Effector memory CD4-positive, alpha-beta T cell (primary cell): ENCODE results near the gene CS.
A peak's percentile ranks its signal among the peaks of the same experiment; 100 is the strongest.
"Not testable (repeated sequence)": the region's sequence is repeated elsewhere in the genome, so short reads cannot be mapped to it uniquely, and the experiment has no call there.

Experiments
- DNase-seq, 3 donors: peaks; one replicate each; pipeline ENCODE4 v3.0.0-alpha.2; 2020
- H3K27ac ChIP-seq: 2 replicates; pipeline ENCODE4 v1.7.0; 2013; ENCODE audit warnings: mild to moderate bottlenecking, low read length, moderate library complexity; ENCODE audit not compliant: insufficient read depth, poor library complexity, severe bottlenecking
- H3K27me3 ChIP-seq: replicated peaks from 2 replicates; pipeline ENCODE4 v1.7.0; 2013; ENCODE audit warnings: mild to moderate bottlenecking, low read length; ENCODE audit not compliant: insufficient read depth, control insufficient read depth, poor library complexity, severe bottlenecking
- H3K36me3 ChIP-seq: 2 replicates; pipeline ENCODE4 v1.7.0; 2013; ENCODE audit warnings: mild to moderate bottlenecking, low read length, moderate library complexity; ENCODE audit not compliant: control insufficient read depth, insufficient read depth
- H3K4me1 ChIP-seq: 2 replicates; pipeline ENCODE4 v1.7.0; 2013; ENCODE audit warnings: low read length, mild to moderate bottlenecking; ENCODE audit not compliant: control insufficient read depth, insufficient read depth, poor library complexity, severe bottlenecking
- H3K4me3 ChIP-seq: 2 replicates; pipeline ENCODE4 v1.7.0; 2013; ENCODE audit warnings: low read length, low read depth, mild to moderate bottlenecking; ENCODE audit not compliant: insufficient read depth, poor library complexity, severe bottlenecking
- H3K9me3 ChIP-seq: 2 replicates; pipeline ENCODE4 v1.7.0; 2013; ENCODE audit warnings: mild to moderate bottlenecking, low read length, moderate library complexity; ENCODE audit not compliant: control insufficient read depth
- total RNA-seq, 3 donors: gene quantifications; one replicate each; lab custom pipeline; 2026; lab: John Stamatoyannopoulos, UW

CS gene
- 64.7 to 107 (median 73.1) reads per million in 3 donors for total RNA-seq

DNA sequence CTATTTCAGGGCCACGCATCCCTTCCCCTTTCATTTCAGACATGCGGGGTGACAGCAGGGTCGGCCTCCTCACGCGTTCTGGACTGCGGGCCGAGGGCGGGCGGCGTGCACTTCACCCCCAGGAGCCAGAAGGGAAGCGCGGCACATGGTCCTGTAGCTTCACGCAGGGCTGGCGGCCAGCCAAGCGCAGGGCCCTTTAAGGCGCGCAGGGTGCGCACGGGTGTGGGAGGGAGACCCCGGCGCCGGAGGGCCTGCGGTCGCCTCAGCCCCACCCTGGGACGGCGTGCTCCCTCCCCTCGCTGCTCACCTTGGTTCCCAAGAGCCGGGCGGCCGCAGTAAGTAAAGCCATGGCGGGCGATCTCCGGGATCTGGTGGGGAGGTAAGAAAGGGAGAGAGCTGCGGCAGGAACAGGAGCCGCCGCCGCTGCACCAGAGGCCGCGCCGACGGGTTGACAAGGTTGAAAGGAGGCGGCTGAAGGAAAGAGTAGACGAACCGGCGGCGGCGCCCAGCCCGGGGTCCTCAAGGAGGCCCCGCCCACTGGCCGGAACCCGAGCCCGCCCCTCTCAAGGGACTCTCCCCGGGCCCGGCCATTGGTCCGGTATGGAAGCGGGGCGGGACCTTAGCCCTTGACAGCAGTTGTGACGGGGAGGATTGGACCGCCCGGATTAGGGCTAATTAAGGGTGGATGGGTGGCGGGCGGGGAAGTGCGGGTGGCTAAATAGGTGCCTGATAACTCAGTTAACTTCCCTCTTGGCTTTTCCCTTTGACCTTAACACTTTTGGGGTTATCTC is at the start of gene CS:
Gene CS (minus strand): TSS at position 478 of the 791 bp plus-strand sequence. CDS start 129 bp downstream, at position 349.
- Histone ChIP-seq H3K27me3 (no peaks in the 10 kb centered on the region), H3K9me3 (no peaks in the 10 kb centered on the region), H3K4me3 (peak within 1 kb of the TSS; percentile 79), H3K36me3 (no peaks in the 10 kb centered on the region), H3K27ac (peak within 1 kb of the TSS; percentile 94), H3K4me1 (peaks cover 32% of the 10 kb centered on the region)
- peak; percentile 97 to 99 (median 98) for DNase-seq

DNA sequence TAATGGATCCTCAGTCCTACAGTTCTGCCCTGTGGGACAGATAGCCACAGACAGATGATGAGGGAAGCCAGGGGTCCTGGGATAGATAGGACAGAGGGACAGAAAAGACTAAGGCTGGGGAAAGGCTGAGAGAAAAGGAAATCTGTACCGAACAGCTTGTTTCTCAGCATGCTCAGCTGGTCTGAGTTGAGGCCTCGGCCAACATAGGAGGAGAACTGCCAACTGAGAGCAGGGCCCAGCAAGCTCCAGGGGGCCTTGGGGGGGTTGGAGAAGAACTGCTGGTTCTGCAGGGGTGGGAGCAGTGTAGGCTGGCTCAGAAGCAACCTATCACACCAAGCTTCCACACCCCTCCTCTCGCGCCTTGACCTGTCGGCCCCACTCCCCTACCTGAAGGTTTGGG is 48.6 kb upstream of the CS start:
- peaks cover 68% of the 10 kb centered on the region for H3K36me3 ChIP-seq
- DNase-seq: no peak
- no peak overlapping the region for H3K4me3 ChIP-seq
- no peaks in the 10 kb centered on the region for H3K27me3 ChIP-seq
- no peaks in the 10 kb centered on the region for H3K9me3 ChIP-seq
- no peaks in the 10 kb centered on the region for H3K4me1 ChIP-seq
- no peak overlapping the region for H3K27ac ChIP-seq

DNA sequence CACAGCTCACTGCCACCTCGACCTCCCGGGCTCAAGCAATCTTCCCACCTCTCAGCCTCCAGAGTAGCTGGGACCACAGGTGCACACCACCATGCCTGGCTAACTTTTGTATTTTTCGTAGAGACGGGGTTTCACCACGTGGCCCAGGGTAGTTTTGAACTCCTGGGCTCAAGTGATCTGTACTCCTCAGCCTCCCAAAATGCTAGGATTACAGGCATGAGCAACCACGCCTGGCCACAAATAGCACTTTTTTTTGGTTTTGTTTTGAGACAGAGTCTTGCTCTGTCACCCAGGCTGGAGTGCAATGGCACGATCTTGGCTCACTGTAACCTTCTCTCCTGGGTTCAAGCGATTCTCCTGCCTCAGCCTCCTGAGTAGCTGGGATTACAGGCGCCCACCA is 47.1 kb upstream of the CS start:
- H3K27ac ChIP-seq, H3K4me3 ChIP-seq, H3K9me3 ChIP-seq, DNase-seq, H3K27me3 ChIP-seq, H3K4me1 ChIP-seq: not testable (repeated sequence)
- H3K36me3 ChIP-seq: peaks cover 78% of the 10 kb centered on the region

DNA sequence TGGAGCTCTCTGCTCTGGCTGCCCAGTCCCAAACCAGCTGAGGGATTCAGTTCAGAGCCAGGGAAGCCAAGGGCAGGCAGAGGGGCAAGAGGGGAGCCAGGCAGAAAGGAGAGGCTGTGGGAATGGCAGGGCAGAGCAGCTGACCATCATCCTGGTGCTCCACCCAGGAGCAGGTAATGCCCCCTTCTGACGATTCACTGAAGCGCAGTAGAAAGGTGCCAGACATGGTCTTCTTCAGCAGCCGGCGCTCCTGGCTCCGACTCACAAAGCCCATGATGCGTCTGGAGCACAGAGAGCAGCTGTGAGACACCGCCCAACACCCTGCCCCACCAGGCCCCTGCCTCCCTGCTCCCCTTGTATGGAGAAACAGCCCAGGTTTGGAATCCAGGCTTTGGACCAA is 46.5 kb upstream of the CS start:
- H3K4me3 ChIP-seq: no peak overlapping the region
- H3K27me3 ChIP-seq: no peaks in the 10 kb centered on the region
- no peaks in the 10 kb centered on the region for H3K4me1 ChIP-seq
- H3K9me3 ChIP-seq: no peaks in the 10 kb centered on the region
- H3K36me3 ChIP-seq: peaks cover 78% of the 10 kb centered on the region
- no peak overlapping the region for H3K27ac ChIP-seq
- DNase-seq: no peak

DNA sequence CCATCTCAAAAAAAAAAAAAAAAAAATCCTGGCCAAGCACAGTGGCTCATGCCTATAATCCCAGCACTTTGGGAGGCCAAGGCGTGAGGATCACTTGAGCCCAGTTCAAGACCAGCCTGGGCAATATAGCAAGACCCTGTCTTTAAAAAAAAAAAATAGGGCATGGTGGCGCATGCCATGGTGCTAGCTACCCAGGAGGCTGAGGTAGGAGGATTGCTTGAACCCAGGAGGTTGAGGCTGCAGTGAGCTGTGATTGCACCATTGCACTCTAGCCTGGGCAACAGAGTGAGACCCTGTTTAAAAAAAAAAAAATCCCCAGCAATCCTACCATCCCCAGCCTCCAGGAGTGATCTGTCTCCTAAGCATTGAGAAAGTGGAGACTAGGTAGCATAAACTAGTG is 42.2 kb upstream of the CS start:
- not testable (repeated sequence) for H3K9me3 ChIP-seq, H3K27me3 ChIP-seq, H3K4me3 ChIP-seq, DNase-seq
- Histone ChIP-seq H3K36me3 (peaks cover 37% of the 10 kb centered on the region), H3K4me1 (peaks cover 32% of the 10 kb centered on the region), H3K27ac (peak overlapping the region; percentile 32)

DNA sequence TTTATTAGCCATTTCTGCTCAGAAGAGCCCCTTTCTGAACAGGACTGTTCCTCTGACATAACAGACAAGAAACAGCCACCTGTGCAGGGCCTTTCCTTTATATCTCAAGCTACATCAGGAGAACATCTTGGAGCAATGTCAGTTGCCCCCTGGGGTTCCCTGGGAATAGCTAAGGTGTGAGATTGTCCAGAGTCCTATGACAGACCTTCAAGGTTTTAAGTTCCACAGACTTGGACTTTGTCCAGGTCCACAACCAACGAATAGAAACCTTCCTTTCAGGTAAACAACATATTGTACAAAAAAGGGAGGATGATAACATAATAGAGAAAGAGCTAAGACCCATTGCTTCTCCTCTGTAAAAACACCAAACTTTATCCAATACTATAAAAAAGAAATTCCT is 41.5 kb upstream of the CS start:
- Histone ChIP-seq H3K36me3 (peaks cover 30% of the 10 kb centered on the region), H3K27ac (peak overlapping the region; percentile 46), H3K27me3 (no peaks in the 10 kb centered on the region), H3K4me1 (peaks cover 32% of the 10 kb centered on the region), H3K9me3 (no peaks in the 10 kb centered on the region), H3K4me3 (no peak overlapping the region)
- DNase-seq: no peak

DNA sequence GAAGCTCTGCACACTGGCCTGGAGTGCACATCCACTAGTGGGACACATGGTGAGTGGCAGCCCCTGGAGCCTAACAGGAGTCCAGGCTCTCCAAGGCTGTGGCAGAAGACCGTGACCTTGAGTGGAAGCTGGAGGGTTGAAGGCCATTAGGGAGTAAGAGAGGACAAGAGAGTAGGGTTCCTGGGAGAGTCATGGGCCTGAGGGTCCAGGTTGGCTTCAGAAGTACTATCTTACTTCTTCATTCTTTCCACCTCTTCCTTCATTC is 39.0 kb upstream of the CS start:
- Histone ChIP-seq H3K27ac (peak overlapping the region; percentile 94), H3K4me3 (peak overlapping the region; percentile 59), H3K9me3 (no peaks in the 10 kb centered on the region), H3K4me1 (peaks cover 39% of the 10 kb centered on the region), H3K27me3 (no peaks in the 10 kb centered on the region), H3K36me3 (peaks cover 20% of the 10 kb centered on the region)
- DNase-seq: no peak

DNA sequence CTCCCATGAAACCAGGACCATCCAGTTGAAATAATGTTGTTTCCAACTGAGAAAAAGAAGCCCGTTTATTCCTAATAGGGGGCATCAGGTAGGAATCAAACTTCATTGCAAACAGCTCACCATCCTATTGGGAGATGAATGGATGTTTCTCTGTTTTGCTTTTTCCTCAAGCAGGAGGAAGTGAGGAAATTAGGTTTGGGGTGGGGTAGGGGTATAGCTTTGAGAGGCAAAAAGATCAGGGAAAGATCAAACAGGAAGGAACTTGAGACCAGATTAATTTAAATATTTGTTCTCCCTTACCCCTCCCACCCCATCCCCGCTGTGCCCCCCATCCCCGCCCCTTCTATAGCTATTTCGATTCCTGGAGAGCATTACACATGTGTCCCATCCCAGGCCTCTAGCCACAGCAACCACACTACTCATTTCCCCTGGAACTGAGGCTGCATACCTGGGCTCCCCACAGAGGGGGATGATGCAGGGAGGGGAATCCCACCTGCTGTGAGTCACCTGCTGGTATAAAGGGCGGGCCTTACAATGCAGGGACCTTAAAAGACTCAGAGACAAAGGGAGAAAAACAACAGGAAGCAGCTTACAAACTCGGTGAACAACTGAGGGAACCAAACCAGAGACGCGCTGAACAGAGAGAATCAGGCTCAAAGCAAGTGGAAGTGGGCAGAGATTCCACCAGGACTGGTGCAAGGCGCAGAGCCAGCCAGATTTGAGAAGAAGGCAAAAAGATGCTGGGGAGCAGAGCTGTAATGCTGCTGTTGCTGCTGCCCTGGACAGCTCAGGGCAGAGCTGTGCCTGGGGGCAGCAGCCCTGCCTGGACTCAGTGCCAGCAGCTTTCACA is 38.4 kb upstream of the CS start, which contains the start of gene IL23A:
Gene IL23A (plus strand): TSS at position 577 of the 850 bp plus-strand sequence. CDS start 161 bp downstream, at position 738.
- peak; percentile 82 to 91 (median 87) for DNase-seq
- Histone ChIP-seq H3K36me3 (peaks cover 14% of the 10 kb centered on the region), H3K9me3 (no peaks in the 10 kb centered on the region), H3K27me3 (no peaks in the 10 kb centered on the region), H3K4me3 (peak within 1 kb of the TSS; percentile 59), H3K27ac (peak within 1 kb of the TSS; percentile 94), H3K4me1 (peaks cover 39% of the 10 kb centered on the region)

DNA sequence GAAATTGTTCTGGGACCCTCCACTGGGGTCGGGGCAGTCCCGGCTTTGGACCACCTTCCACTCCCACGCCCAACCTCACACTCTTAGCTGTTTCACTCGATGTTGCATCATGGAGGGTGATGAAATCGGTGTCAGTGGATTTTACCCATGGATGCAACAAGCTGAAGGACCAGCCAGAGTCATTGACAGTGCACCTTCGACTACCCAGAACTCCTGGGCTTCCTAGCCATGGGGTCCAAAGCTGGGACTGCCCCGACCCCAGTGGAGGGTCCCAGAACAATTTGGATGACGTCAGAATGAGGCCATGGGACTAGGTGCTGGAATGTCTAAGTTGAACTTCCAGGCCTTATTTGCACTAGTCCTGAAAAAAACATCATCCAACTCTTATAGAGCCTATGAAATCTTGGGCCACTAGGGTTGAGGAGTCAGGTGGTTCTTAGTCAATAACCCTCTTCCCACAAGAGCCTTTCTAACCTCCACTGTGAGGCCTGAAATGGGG is 37.7 kb upstream of the CS start:
- DNase-seq: no peak
- Histone ChIP-seq H3K27me3 (no peaks in the 10 kb centered on the region), H3K4me3 (no peak overlapping the region), H3K9me3 (no peaks in the 10 kb centered on the region), H3K27ac (peak overlapping the region; percentile 94), H3K4me1 (peaks cover 47% of the 10 kb centered on the region), H3K36me3 (peaks cover 7% of the 10 kb centered on the region)
